Body of pancreas (tissue), 4 donors: ENCODE results near the gene REPIN1. TPM values are rescaled to one million over a fixed set of nuclear protein-coding genes. Genes with fewer than 3 reads are reported as not detected.

Experiments used
- ATAC-seq: fragments of 150-250 bp; one replicate; pipeline ENCODE4 v1.9.1; 2016
- DNase-seq, 4 donors: peaks; one replicate each; pipeline ENCODE4 v3.0.0-alpha.2; 2019
- H3K27ac ChIP-seq, 4 donors: fragments of 200-600 bp; sonication (generic); 1 replicate in 3 of 4; 2 replicates in 1 of 4; pipeline versions ENCODE4 v1.5.1 to v1.6.1; 2016 to 2019; ENCODE audit warnings: mild to moderate bottlenecking in 1 of 4, mixed read lengths in 1 of 4, moderate library complexity in 1 of 4
- H3K27me3 ChIP-seq, 2 donors: fragments of 200-600 bp; sonication (generic); one replicate each; pipeline ENCODE4 v1.6.0; 2016; ENCODE audit warnings: mild to moderate bottlenecking in 1 of 2
- H3K36me3 ChIP-seq, 2 donors: fragments of 200-600 bp; sonication (generic); replicated peaks in 1 of 2; 2 replicates each; pipeline ENCODE4 v1.5.1; 2016; ENCODE audit warnings: low read depth in 2 of 2; ENCODE audit not compliant: insufficient read depth in 1 of 2
- H3K4me1 ChIP-seq: fragments of 200-600 bp; sonication (generic); one replicate; pipeline ENCODE4 v1.6.0; 2016
- H3K4me3 ChIP-seq, 2 donors: fragments of 200-600 bp; sonication (generic); 1 replicate in 1 of 2; 2 replicates in 1 of 2; pipeline ENCODE4 v1.5.1; 2016 to 2019
- H3K9me3 ChIP-seq, 3 donors: fragments of 200-600 bp; sonication (generic); 1 replicate in 2 of 3; 2 replicates in 1 of 3; pipeline ENCODE4 v1.5.1; 2016
- CTCF ChIP-seq, 7 experiments: fragments of 450-650 bp in 4 of 7; fragments of 200-600 bp in 3 of 7; sonication (generic) in 3 of 7; IDR thresholded peaks; one replicate each; pipeline ENCODE4 v1.5.1; 2016 to 2019; ENCODE audit warnings: antibody characterized with exemption in 7 of 7
- POLR2A ChIP-seq, 3 donors: fragments of 450-650 bp; IDR thresholded peaks; one replicate each; pipeline ENCODE4 v1.6.1; 2016; ENCODE audit warnings: antibody characterized with exemption in 3 of 3, mild to moderate bottlenecking in 2 of 3
- WGBS, 2 donors: methylation state at CpG; one replicate each; pipeline ENCODE4 v1.1.5; 2017; 5-methylcytosine and 5-hydroxymethylcytosine counted together
- intact Hi-C: fragments of 100-400 bp; cut with DNase I; formaldehyde crosslinking; loops from one replicate; pipeline ENCODE4 v1.15.1; 2023
- total RNA-seq, 2 donors: library from RNA; depleted of rRNA; stranded (reverse); fragments of >200 nt; gene quantifications; one replicate each; pipeline ENCODE4 v1.1.0, GENCODE V29; 2016

Gene REPIN1
- total RNA-seq, 2 donors from 2014 or later, result 77.0 to 117 TPM

- no peaks in the 10 kb centered on the region for H3K36me3 ChIP-seq
- ATAC-seq, result no peak
- H3K4me1 ChIP-seq, result peaks cover 43% of the 10 kb centered on the region
- H3K4me3 ChIP-seq, result no peak overlapping the region
- no peaks in the 10 kb centered on the region for H3K9me3 ChIP-seq
- no peak for DNase-seq
- H3K27me3 ChIP-seq, result no peaks in the 10 kb centered on the region
- 87 to 91% methylated on average over 9 of the region's 9 CpGs for WGBS, 2 donors
- TF ChIP-seq POLR2A (IDR thresholded peaks at IDR 0.05), result no peak
- TF ChIP-seq CTCF (IDR thresholded peaks at IDR 0.05), result no peak
- intact Hi-C loops, result no loop called here
- peak overlapping the region; percentile 39 to 85 (median 62) for H3K27ac ChIP-seq
These were observed 26.6 kb upstream of the REPIN1 start for GRCh38 chr7:150342121-150342408.

GRCh38 chr7:150343225-150343624 lies 25.4 kb upstream of the REPIN1 start:
- ATAC-seq, result no peak
- no peaks in the 10 kb centered on the region for H3K9me3 ChIP-seq
- no peaks in the 10 kb centered on the region for H3K27me3 ChIP-seq
- no peak overlapping the region for H3K27ac ChIP-seq
- H3K4me3 ChIP-seq, result no peak overlapping the region
- H3K4me1 ChIP-seq, result peaks cover 32% of the 10 kb centered on the region
- no peak for TF ChIP-seq CTCF (IDR thresholded peaks at IDR 0.05)
- no peak for TF ChIP-seq POLR2A (IDR thresholded peaks at IDR 0.05)
- intact Hi-C loops, result no loop called here
- 80 to 83% methylated on average over 2 of the region's 2 CpGs for WGBS, 2 donors
- no peaks in the 10 kb centered on the region for H3K36me3 ChIP-seq
- no peak for DNase-seq

- intact Hi-C loops, result no loop called here
- Histone ChIP-seq H3K27me3 (no peaks in the 10 kb centered on the region), H3K27ac (no peak overlapping the region), H3K9me3 (no peaks in the 10 kb centered on the region), H3K36me3 (no peaks in the 10 kb centered on the region), H3K4me1 (peaks cover 21% of the 10 kb centered on the region), H3K4me3 (no peak overlapping the region)
- TF ChIP-seq POLR2A (IDR thresholded peaks at IDR 0.05), result no peak
- TF ChIP-seq CTCF (IDR thresholded peaks at IDR 0.05), result no peak
- ATAC-seq (no peak), DNase-seq (no peak)
These were observed 24.3 kb upstream of the REPIN1 start for GRCh38 chr7:150344299-150344698.

GRCh38 chr7:150345012-150345411 lies 23.6 kb upstream of the REPIN1 start:
- H3K4me3 ChIP-seq, result no peak overlapping the region
- intact Hi-C loops, result no loop called here
- H3K9me3 ChIP-seq, result no peaks in the 10 kb centered on the region
- 94 to 100% methylated on average over 1 of the region's 1 CpG for WGBS, 2 donors
- no peak for ATAC-seq
- no peak overlapping the region for H3K27ac ChIP-seq
- H3K36me3 ChIP-seq, result no peaks in the 10 kb centered on the region
- no peak for TF ChIP-seq CTCF (IDR thresholded peaks at IDR 0.05)
- no peak for TF ChIP-seq POLR2A (IDR thresholded peaks at IDR 0.05)
- H3K27me3 ChIP-seq, result no peaks in the 10 kb centered on the region
- peaks cover 14% of the 10 kb centered on the region for H3K4me1 ChIP-seq
- no peak for DNase-seq

GRCh38 chr7:150346922-150347321 lies 21.7 kb upstream of the REPIN1 start:
- peaks cover 3% of the 10 kb centered on the region for H3K4me1 ChIP-seq

More at GRCh38 chr7:150346922-150347321, 21.7 kb upstream of the REPIN1 start:
- Histone ChIP-seq H3K4me3 (no peak overlapping the region), H3K27ac (no peak overlapping the region), H3K36me3 (no peaks in the 10 kb centered on the region), H3K27me3 (no peaks in the 10 kb centered on the region), H3K9me3 (no peaks in the 10 kb centered on the region)
- DNase-seq (no peak), ATAC-seq (no peak)
- TF ChIP-seq POLR2A (IDR thresholded peaks at IDR 0.05), result no peak
- TF ChIP-seq CTCF (IDR thresholded peaks at IDR 0.05), result no peak
- intact Hi-C loops, result no loop called here
- WGBS, 2 donors, result 76 to 93% methylated on average over 5 of the region's 5 CpGs
